ENCODE results near the gene MYMX.
"Not testable (repeated sequence)": the region's sequence is repeated elsewhere in the genome, so short reads cannot be mapped to it uniquely, and the experiment has no call there.

DNA sequence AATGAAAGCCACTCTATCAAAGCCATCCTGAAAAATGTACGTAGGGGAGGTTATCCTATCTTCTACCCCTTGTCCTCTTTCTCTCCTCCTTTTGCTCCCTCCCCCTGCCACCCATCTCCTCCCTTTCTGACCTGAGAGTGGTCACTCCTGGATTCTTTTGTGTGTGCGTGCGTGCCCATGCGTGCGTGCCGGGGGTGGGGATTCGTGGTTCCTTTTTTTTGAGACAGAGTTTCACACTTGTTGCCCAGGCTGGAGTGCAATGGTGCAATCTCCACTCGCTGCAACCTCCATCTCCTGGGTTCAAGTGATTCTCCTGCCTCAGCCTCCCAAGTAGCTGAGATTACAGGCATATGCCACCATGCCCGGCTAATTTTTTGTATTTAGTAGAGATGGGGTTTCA lies 14.7 kb downstream of the MYMX start:
- TF ChIP-seq, protein P1, sequence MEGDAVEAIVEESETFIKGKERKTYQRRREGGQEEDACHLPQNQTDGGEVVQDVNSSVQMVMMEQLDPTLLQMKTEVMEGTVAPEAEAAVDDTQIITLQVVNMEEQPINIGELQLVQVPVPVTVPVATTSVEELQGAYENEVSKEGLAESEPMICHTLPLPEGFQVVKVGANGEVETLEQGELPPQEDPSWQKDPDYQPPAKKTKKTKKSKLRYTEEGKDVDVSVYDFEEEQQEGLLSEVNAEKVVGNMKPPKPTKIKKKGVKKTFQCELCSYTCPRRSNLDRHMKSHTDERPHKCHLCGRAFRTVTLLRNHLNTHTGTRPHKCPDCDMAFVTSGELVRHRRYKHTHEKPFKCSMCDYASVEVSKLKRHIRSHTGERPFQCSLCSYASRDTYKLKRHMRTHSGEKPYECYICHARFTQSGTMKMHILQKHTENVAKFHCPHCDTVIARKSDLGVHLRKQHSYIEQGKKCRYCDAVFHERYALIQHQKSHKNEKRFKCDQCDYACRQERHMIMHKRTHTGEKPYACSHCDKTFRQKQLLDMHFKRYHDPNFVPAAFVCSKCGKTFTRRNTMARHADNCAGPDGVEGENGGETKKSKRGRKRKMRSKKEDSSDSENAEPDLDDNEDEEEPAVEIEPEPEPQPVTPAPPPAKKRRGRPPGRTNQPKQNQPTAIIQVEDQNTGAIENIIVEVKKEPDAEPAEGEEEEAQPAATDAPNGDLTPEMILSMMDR (IDR thresholded peaks at IDR 0.05): not testable (repeated sequence)
- TF ChIP-seq POLR2A (IDR thresholded peaks at IDR 0.05): not testable (repeated sequence)
